Adrenal gland (tissue), 5 donors: Measurements from ENCODE around the gene LASP1.

Experiments
- CTCF ChIP-seq, 6 experiments: fragments of 450-650 bp in 4 of 6; fragments of 200-600 bp in 2 of 6; sonication (generic) in 1 of 6; IDR thresholded peaks; 1 replicate in 5 of 6; 2 replicates in 1 of 6; pipeline versions ENCODE4 v1.5.1 to v1.8.0; 2016 to 2021; ENCODE audit warnings: antibody characterized with exemption in 6 of 6, mild to moderate bottlenecking in 2 of 6, moderate library complexity in 1 of 6
- POLR2A ChIP-seq, 2 donors: fragments of 450-650 bp; IDR thresholded peaks; one replicate each; pipeline ENCODE4 v1.6.1; 2017; ENCODE audit warnings: antibody characterized with exemption in 2 of 2, mild to moderate bottlenecking in 2 of 2, moderate library complexity in 1 of 2
- donor health status: DM: no; HTN: no; CAD: no.

- TF ChIP-seq CTCF (IDR thresholded peaks at IDR 0.05) = no peak
- TF ChIP-seq POLR2A (IDR thresholded peaks at IDR 0.05) = no peak
Measured at GRCh38 chr17:38908676-38909181, 38.9 kb downstream of the LASP1 start.
